Neuronal stem cell (in vitro differentiated cells): ENCODE measurements around the gene CFAP53.
A peak's percentile ranks its signal among the peaks of the same experiment; 100 is the strongest.

Experiments
- DNase-seq: peaks from one replicate; pipeline ENCODE4 v3.0.0-alpha.2; 2013; ENCODE audit warnings: low spot score
- H2AFZ ChIP-seq: one replicate; pipeline ENCODE4 v1.6.1; 2013; ENCODE audit warnings: mild to moderate bottlenecking, low read length, inconsistent platforms
- H2AK5ac ChIP-seq: 2 replicates; pipeline ENCODE4 v1.6.1; 2013; ENCODE audit warnings: low read depth, mild to moderate bottlenecking, inconsistent platforms, low read length, moderate library complexity, mixed read lengths
- H2BK120ac ChIP-seq: 2 replicates; pipeline ENCODE4 v1.6.1; 2013; ENCODE audit warnings: low read depth, mild to moderate bottlenecking, inconsistent platforms, low read length, moderate library complexity, mixed read lengths
- H2BK12ac ChIP-seq: one replicate; pipeline ENCODE4 v1.6.1; 2013; ENCODE audit warnings: low read length, inconsistent platforms
- H2BK15ac ChIP-seq: 2 replicates; pipeline ENCODE4 v1.6.1; 2013; ENCODE audit warnings: mild to moderate bottlenecking, low read length, inconsistent platforms, mixed read lengths
- H2BK5ac ChIP-seq: one replicate; pipeline ENCODE4 v1.6.1; 2013; ENCODE audit warnings: inconsistent platforms, mild to moderate bottlenecking, low read length, moderate library complexity
- H3K14ac ChIP-seq: one replicate; pipeline ENCODE4 v1.6.1; 2013; ENCODE audit warnings: low read length, inconsistent platforms
- H3K18ac ChIP-seq: 2 replicates; pipeline ENCODE4 v1.6.1; 2013; ENCODE audit warnings: low read length, inconsistent platforms
- H3K23ac ChIP-seq: 2 replicates; pipeline ENCODE4 v1.6.1; 2013; ENCODE audit warnings: low read depth, mild to moderate bottlenecking, mixed read lengths, low read length, inconsistent platforms; ENCODE audit not compliant: poor library complexity
- H3K27ac ChIP-seq: replicated peaks from 3 replicates; pipeline ENCODE4 v1.5.1; 2013; ENCODE audit warnings: low read length, inconsistent platforms
- H3K27me3 ChIP-seq, 3 experiments: 2 replicates each; pipeline ENCODE4 v1.6.1; 2013; ENCODE audit warnings: low read length in 3 of 3, mild to moderate bottlenecking in 2 of 3, inconsistent platforms in 1 of 3, low read depth in 1 of 3, mixed read lengths in 1 of 3, moderate library complexity in 1 of 3; ENCODE audit not compliant: control insufficient read depth in 3 of 3, insufficient read depth in 3 of 3
- H3K36me3 ChIP-seq, 2 donors: replicated peaks in 1 of 2; 2 replicates each; pipeline ENCODE4 v1.6.1; 2013; ENCODE audit warnings: low read length in 2 of 2; ENCODE audit not compliant: control insufficient read depth in 2 of 2, insufficient read depth in 2 of 2
- H3K4ac ChIP-seq: 2 replicates; pipeline ENCODE4 v1.6.1; 2013; ENCODE audit warnings: inconsistent platforms, mild to moderate bottlenecking, low read length, moderate library complexity
- H3K4me1 ChIP-seq, 2 donors: 1 replicate in 1 of 2; 2 replicates in 1 of 2; pipeline ENCODE4 v1.6.1; 2013; ENCODE audit warnings: low read length in 2 of 2, low read depth in 1 of 2; ENCODE audit not compliant: control insufficient read depth in 2 of 2, insufficient read depth in 1 of 2
- H3K4me2 ChIP-seq: one replicate; pipeline ENCODE4 v1.6.1; 2013; ENCODE audit warnings: mild to moderate bottlenecking, low read length, inconsistent platforms; ENCODE audit not compliant: insufficient read depth, poor library complexity, severe bottlenecking
- H3K4me3 ChIP-seq, 2 donors: 2 replicates each; pipeline ENCODE4 v1.5.1; 2013; ENCODE audit warnings: low read length in 2 of 2, mild to moderate bottlenecking in 2 of 2, inconsistent platforms in 1 of 2, moderate library complexity in 1 of 2
- H3K79me1 ChIP-seq: one replicate; pipeline ENCODE4 v1.6.1; 2013; ENCODE audit warnings: low read depth, mild to moderate bottlenecking, inconsistent platforms, low read length, moderate library complexity
- H3K9ac ChIP-seq: one replicate; pipeline ENCODE4 v1.6.1; 2013; ENCODE audit warnings: mild to moderate bottlenecking, low read depth, low read length, inconsistent platforms; ENCODE audit not compliant: poor library complexity
- H3K9me3 ChIP-seq, 2 donors: replicated peaks in 1 of 2; 2 replicates each; pipeline versions ENCODE3 to v1.6.1; 2013; ENCODE audit warnings: low read length in 2 of 2, mild to moderate bottlenecking in 2 of 2, inconsistent platforms in 1 of 2, low read depth in 1 of 2, mixed read lengths in 1 of 2, moderate library complexity in 1 of 2; ENCODE audit not compliant: control insufficient read depth in 2 of 2, insufficient read depth in 1 of 2
- H4K8ac ChIP-seq: one replicate; pipeline ENCODE4 v1.6.1; 2013; ENCODE audit warnings: low read depth, mild to moderate bottlenecking, inconsistent platforms, low read length, moderate library complexity
- H4K91ac ChIP-seq: one replicate; pipeline ENCODE4 v1.6.1; 2013; ENCODE audit warnings: low read length, low read depth, mild to moderate bottlenecking, inconsistent platforms; ENCODE audit not compliant: poor library complexity
- WGBS, 2 donors: extraction: QIAGEN DNeasy Blood & Tissue Kit; methylation state at CpG; one replicate each; pipeline ENCODE4 v1.1.7; 2013; ENCODE audit warnings: missing lambda C conversion rate in 2 of 2, mixed read lengths in 1 of 2; ENCODE audit not compliant: insufficient read length in 2 of 2, insufficient replicate concordance in 1 of 2; ENCODE audit errors: extremely low coverage in 2 of 2; 5-methylcytosine and 5-hydroxymethylcytosine counted together

CFAP53 gene

DNA sequence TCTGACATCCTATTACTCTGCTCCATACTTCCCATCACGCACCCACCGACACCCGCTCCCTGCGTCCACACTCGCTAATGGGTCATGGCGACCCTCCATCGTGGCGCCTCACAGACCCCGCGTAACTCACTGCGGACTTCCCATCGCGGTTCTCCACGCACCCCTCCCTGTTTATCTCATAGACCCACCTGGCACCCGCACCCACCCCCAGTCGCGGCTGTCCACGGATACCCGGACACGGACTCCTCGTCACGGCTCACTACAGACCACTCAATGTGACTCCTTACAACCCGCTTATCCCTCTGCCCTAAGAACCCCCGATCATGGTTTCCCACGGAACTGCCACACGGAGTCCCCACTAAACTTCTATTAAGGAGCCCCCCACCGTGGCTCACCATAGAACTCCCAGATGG lies 20.7 kb upstream of the CFAP53 start:
- no CpG with 5 or more reads among the region's 27 CpGs for WGBS, 2 donors
- Histone ChIP-seq H2BK12ac (no peak overlapping the region), H3K79me1 (peaks cover 16% of the 10 kb centered on the region), H3K23ac (peak overlapping the region; percentile 70), H3K4me3 (peak overlapping the region; percentile 64 to 97), H3K9ac (peak overlapping the region; percentile 79), H3K18ac (peak overlapping the region; percentile 17), H2BK5ac (no peak overlapping the region), H2BK15ac (no peak overlapping the region), H3K4ac (no peak overlapping the region), H3K27ac (no peak overlapping the region), H4K91ac (no peak overlapping the region), H3K27me3 (peaks cover 0 to 8% (median 0%) of the 10 kb centered on the region in 3 experiments), H3K36me3 (peaks cover 33 to 44% of the 10 kb centered on the region in 2 donors), H3K9me3 (no peaks in the 10 kb centered on the region), H3K14ac (peak overlapping the region; percentile 39), H3K4me2 (peak overlapping the region; percentile 92), H3K4me1 (peaks cover 6 to 7% of the 10 kb centered on the region in 2 donors), H4K8ac (no peak overlapping the region), H2AFZ (peak overlapping the region; percentile 89), H2BK120ac (no peak overlapping the region), H2AK5ac (peak overlapping the region; percentile 73)
- no peak for DNase-seq

DNA sequence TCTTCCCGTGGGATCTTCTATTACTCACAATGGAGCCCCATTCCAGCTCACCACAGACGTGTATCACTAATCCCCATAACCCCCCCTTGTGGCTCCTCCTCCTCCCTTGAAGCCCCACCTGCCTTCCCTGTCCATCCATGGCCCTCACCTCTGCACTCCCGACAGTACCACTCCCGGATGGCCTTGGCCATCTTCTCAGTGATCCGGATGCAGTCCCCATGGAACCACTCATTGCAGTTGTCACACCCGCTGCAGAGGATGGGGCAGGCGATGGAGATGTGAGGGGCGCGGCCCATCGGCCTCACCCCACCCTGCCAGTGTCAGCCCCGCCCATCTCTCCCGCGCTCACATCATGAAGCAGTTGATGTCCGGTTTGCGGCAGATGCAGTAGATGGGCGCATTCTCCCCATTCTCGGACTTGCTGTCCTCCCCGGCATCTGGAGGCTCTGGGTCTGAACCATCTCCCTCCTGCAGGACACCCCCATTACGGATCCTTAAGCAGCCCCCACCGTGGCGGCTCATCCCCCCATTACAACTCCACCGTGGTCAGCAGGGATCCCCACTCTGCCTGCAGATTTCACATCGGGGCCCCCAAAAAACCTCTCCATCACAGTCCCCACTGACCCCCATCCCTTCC lies 20.2 kb upstream of the CFAP53 start:
- Histone ChIP-seq H2BK5ac (no peak overlapping the region), H3K27me3 (peaks cover 0 to 8% (median 0%) of the 10 kb centered on the region in 3 experiments), H2BK15ac (no peak overlapping the region), H3K9me3 (no peaks in the 10 kb centered on the region), H3K4me2 (peak overlapping the region; percentile 92), H2BK120ac (no peak overlapping the region), H3K4me1 (peaks cover 6 to 8% of the 10 kb centered on the region in 2 donors), H4K91ac (no peak overlapping the region), H4K8ac (peak overlapping the region; percentile 59), H3K79me1 (peaks cover 16% of the 10 kb centered on the region), H2AK5ac (peak overlapping the region; percentile 73), H3K27ac (no peak overlapping the region), H3K14ac (peak overlapping the region; percentile 39), H3K23ac (peak overlapping the region; percentile 70), H2BK12ac (peak overlapping the region; percentile 3), H2AFZ (peak overlapping the region; percentile 89), H3K4me3 (peak overlapping the region; percentile 64 to 97), H3K4ac (no peak overlapping the region), H3K18ac (peak overlapping the region; percentile 38), H3K36me3 (peaks cover 33 to 46% of the 10 kb centered on the region in 2 donors), H3K9ac (peak overlapping the region; percentile 79)
- WGBS, 2 donors: no CpG with 5 or more reads among the region's 23 CpGs
- no peak for DNase-seq

- no peak overlapping the region for H2AFZ ChIP-seq
- H2BK5ac ChIP-seq: no peak overlapping the region
- no peak overlapping the region for H3K14ac ChIP-seq
- H3K4ac ChIP-seq: no peak overlapping the region
- peaks cover 33 to 46% of the 10 kb centered on the region in 2 donors for H3K36me3 ChIP-seq
- no peak overlapping the region for H3K27ac ChIP-seq
- no peak overlapping the region for H4K91ac ChIP-seq
- H2BK15ac ChIP-seq: no peak overlapping the region
- no peaks in the 10 kb centered on the region for H3K9me3 ChIP-seq
- no CpG with 5 or more reads among the region's 24 CpGs for WGBS, 2 donors
- H2BK120ac ChIP-seq: no peak overlapping the region
- H3K4me3 ChIP-seq: peak overlapping the region in 1 of 2 donors; percentile 64
- no peak overlapping the region for H3K18ac ChIP-seq
- H3K4me2 ChIP-seq: no peak overlapping the region
- H3K9ac ChIP-seq: no peak overlapping the region
- H4K8ac ChIP-seq: no peak overlapping the region
- DNase-seq: no peak
- peaks cover 6 to 9% of the 10 kb centered on the region in 2 donors for H3K4me1 ChIP-seq
- peak overlapping the region; percentile 55 for H3K23ac ChIP-seq
- H3K79me1 ChIP-seq: peaks cover 19% of the 10 kb centered on the region
- H2BK12ac ChIP-seq: no peak overlapping the region
- H3K27me3 ChIP-seq: peaks cover 0 to 8% (median 0%) of the 10 kb centered on the region in 3 experiments
- no peak overlapping the region for H2AK5ac ChIP-seq
Observed at GRCh38 chr18:50285631-50286321, 19.5 kb upstream of the CFAP53 start.

DNA sequence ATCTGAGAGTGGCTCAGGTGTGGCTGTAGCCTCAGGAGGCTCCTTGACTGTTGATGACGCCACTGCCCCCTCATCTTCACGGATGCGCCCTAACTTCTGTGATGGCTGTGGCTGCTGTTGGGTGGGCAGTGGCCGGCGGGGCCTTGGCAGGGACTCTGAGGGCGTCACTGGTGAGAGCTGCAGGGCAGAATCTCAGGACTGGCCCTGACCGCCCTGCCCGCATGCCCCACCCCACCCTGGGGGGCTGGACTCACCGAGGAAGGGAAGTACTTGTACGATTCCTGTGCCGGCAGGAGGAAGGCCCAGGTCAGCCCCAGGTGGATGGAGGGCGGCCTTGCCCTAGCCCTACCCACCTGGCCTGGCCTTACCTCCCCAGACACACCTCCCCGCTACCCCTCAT lies 18.8 kb upstream of the CFAP53 start:
- H3K4ac ChIP-seq: no peak overlapping the region
- H3K27me3 ChIP-seq: peaks cover 0 to 8% (median 0%) of the 10 kb centered on the region in 3 experiments
- no peak overlapping the region for H3K14ac ChIP-seq
- no peak overlapping the region for H4K91ac ChIP-seq
- WGBS, 2 donors: no CpG with 5 or more reads among the region's 13 CpGs
- H3K9me3 ChIP-seq: no peaks in the 10 kb centered on the region
- H2BK120ac ChIP-seq: no peak overlapping the region
- H3K4me3 ChIP-seq: no peak overlapping the region
- no peak overlapping the region for H2AK5ac ChIP-seq
- H3K79me1 ChIP-seq: peaks cover 21% of the 10 kb centered on the region
- no peak overlapping the region for H2BK12ac ChIP-seq
- H2BK5ac ChIP-seq: no peak overlapping the region
- H3K27ac ChIP-seq: no peak overlapping the region
- H3K18ac ChIP-seq: no peak overlapping the region
- peak overlapping the region; percentile 12 for H3K9ac ChIP-seq
- H3K23ac ChIP-seq: peak overlapping the region; percentile 55
- H3K4me1 ChIP-seq: peaks cover 6 to 16% of the 10 kb centered on the region in 2 donors
- H2AFZ ChIP-seq: no peak overlapping the region
- no peak overlapping the region for H3K4me2 ChIP-seq
- no peak overlapping the region for H2BK15ac ChIP-seq
- DNase-seq: no peak
- no peak overlapping the region for H4K8ac ChIP-seq
- peaks cover 33 to 46% of the 10 kb centered on the region in 2 donors for H3K36me3 ChIP-seq
